ENCODE data around the gene FREM3.

DNA sequence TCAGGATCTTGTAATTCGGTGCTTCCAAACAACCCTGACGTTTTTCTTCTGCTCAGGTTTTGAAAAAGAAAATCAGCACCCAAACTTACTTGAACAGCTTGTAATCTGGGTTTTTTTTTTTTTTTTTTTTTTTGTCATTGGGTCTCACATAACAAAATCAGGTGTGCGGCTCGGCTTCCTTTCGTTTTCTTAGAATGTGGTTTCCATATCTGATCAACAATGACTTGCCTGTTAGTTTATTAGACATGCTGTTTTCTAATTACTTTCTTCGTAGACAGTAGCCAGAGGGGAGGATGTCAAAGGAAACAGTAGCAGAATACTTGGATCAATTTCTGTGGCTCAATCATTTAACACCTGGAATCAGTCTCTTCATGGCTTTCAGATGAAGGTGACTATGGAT lies 890 bp upstream of the FREM3 start:
- TF ChIP-seq, protein P1, sequence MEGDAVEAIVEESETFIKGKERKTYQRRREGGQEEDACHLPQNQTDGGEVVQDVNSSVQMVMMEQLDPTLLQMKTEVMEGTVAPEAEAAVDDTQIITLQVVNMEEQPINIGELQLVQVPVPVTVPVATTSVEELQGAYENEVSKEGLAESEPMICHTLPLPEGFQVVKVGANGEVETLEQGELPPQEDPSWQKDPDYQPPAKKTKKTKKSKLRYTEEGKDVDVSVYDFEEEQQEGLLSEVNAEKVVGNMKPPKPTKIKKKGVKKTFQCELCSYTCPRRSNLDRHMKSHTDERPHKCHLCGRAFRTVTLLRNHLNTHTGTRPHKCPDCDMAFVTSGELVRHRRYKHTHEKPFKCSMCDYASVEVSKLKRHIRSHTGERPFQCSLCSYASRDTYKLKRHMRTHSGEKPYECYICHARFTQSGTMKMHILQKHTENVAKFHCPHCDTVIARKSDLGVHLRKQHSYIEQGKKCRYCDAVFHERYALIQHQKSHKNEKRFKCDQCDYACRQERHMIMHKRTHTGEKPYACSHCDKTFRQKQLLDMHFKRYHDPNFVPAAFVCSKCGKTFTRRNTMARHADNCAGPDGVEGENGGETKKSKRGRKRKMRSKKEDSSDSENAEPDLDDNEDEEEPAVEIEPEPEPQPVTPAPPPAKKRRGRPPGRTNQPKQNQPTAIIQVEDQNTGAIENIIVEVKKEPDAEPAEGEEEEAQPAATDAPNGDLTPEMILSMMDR (IDR thresholded peaks at IDR 0.05) = no peak
- no peak for TF ChIP-seq EP300 (IDR thresholded peaks at IDR 0.05)
- no peak for TF ChIP-seq POLR2A (IDR thresholded peaks at IDR 0.05)

Data from suprapubic skin (tissue), 3 donors.